Measurements from ENCODE around the gene RNF8.

GRCh38 chr6:37359039-37359438, 5.3 kb downstream of the RNF8 start:
- TF ChIP-seq, protein P1, sequence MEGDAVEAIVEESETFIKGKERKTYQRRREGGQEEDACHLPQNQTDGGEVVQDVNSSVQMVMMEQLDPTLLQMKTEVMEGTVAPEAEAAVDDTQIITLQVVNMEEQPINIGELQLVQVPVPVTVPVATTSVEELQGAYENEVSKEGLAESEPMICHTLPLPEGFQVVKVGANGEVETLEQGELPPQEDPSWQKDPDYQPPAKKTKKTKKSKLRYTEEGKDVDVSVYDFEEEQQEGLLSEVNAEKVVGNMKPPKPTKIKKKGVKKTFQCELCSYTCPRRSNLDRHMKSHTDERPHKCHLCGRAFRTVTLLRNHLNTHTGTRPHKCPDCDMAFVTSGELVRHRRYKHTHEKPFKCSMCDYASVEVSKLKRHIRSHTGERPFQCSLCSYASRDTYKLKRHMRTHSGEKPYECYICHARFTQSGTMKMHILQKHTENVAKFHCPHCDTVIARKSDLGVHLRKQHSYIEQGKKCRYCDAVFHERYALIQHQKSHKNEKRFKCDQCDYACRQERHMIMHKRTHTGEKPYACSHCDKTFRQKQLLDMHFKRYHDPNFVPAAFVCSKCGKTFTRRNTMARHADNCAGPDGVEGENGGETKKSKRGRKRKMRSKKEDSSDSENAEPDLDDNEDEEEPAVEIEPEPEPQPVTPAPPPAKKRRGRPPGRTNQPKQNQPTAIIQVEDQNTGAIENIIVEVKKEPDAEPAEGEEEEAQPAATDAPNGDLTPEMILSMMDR (conservative IDR thresholded peaks at IDR 0.05 in 1 of 2, IDR thresholded peaks at IDR 0.05 in 1 of 2; ENCODE audit: low read depth in 1 of 2, low read length in 2 of 2): no peak
- TF ChIP-seq EZH2 (IDR thresholded peaks at IDR 0.05; ENCODE audit: low read length, missing control alignments): no peak

All from fibroblast of lung (primary cell).